OCI-LY3 (cell line): ENCODE measurements around the gene DSTYK.

ENCODE experiments used
- H2AFZ ChIP-seq: fragments of 200-600, 300-600 bp; shearing (Covaris generic); 2 replicates; pipeline ENCODE4 v1.6.0; 2014; ENCODE audit warnings: antibody characterized with exemption, low read depth, low read length
- H3K27ac ChIP-seq: fragments of 200-600, 300-600 bp; sonication (generic); 2 replicates; pipeline ENCODE4 v1.5.1; 2014; ENCODE audit warnings: mild to moderate bottlenecking, low read length, moderate library complexity, mixed read lengths
- H3K27me3 ChIP-seq: fragments of 200-600, 300-600 bp; sonication (generic); 2 replicates; pipeline ENCODE4 v1.6.1; 2014; ENCODE audit warnings: low read depth, low read length, mixed read lengths
- H3K36me3 ChIP-seq: fragments of 200-600, 300-600 bp; sonication (generic); replicated peaks from 2 replicates; pipeline ENCODE3; 2014; ENCODE audit warnings: low read depth, low read length, mixed read lengths
- H3K4me1 ChIP-seq: fragments of 300-600, 200-600 bp; sonication (generic); 2 replicates; pipeline ENCODE4 v1.6.1; 2014; ENCODE audit warnings: low read length, mixed read lengths
- H3K4me2 ChIP-seq: fragments of 200-600, 300-600 bp; sonication (generic); 2 replicates; pipeline ENCODE4 v1.6.1; 2014; ENCODE audit warnings: low read length, mixed read lengths
- H3K4me3 ChIP-seq: fragments of 300-600, 200-600 bp; sonication (generic); 2 replicates; pipeline ENCODE4 v1.5.1; 2014; ENCODE audit warnings: antibody characterized with exemption, mild to moderate bottlenecking, low read length, moderate library complexity
- H3K79me2 ChIP-seq: fragments of 300-600, 200-600 bp; shearing (Covaris generic); 2 replicates; pipeline ENCODE4 v1.6.1; 2014; ENCODE audit warnings: mild to moderate bottlenecking, low read length, mixed read lengths
- H3K9ac ChIP-seq: fragments of 300-600, 200-600 bp; shearing (Covaris generic); 2 replicates; pipeline ENCODE4 v1.6.0; 2014; ENCODE audit warnings: mild to moderate bottlenecking, low read length, moderate library complexity
- H3K9me3 ChIP-seq: fragments of 200-600, 300-600 bp; shearing (Covaris generic); 2 replicates; pipeline ENCODE4 v1.6.1; 2014; ENCODE audit warnings: low read length, mixed read lengths; ENCODE audit not compliant: insufficient read depth
- H4K20me1 ChIP-seq: fragments of 200-600, 300-600 bp; sonication (generic); 2 replicates; pipeline ENCODE4 v1.6.1; 2016; ENCODE audit warnings: low read length, mixed read lengths; ENCODE audit not compliant: insufficient read depth
- CTCF ChIP-seq: fragments of 200-600, 300-600 bp; sonication (generic); IDR thresholded peaks from 2 replicates; pipeline ENCODE4 v1.5.1; 2014; ENCODE audit warnings: antibody characterized with exemption, low read length, low read depth
- EZH2phosphoT487 ChIP-seq: fragments of 200-600 bp; shearing (Covaris generic); IDR thresholded peaks from 2 replicates; pipeline ENCODE4 v1.6.1; 2018; ENCODE audit warnings: antibody characterized with exemption, mixed run types, low read depth

Gene DSTYK

DNA sequence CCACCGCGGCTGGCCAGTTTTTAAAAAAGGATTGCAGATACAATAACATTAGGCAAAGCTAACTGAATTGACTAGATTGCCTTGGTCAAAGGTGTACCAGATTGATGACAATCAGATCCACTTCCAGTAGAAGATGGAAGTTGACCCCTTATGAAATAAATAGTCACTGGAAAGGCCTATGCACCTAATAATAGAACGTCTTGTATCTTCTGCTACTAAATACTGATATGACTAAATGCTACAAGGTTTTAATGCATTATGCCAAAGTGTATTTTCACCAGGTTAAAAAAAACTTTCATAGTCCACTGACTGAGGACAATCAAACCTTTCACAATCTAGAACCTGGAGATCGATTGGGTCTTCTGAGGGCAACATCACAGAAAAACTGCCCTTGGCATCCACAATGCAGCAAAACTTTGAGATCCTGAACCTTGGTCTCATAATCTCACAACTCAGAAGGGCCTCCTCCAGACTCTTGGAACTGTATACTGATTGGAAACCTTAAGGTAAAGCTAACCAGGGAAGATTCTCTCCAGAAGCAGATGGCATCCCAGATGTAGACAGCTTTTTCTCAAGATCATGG lies 82.0 kb downstream of the DSTYK start:
- Histone ChIP-seq H3K4me3 (no peak overlapping the region), H3K4me2 (no peak overlapping the region), H3K79me2 (no peaks in the 10 kb centered on the region)

GRCh38 chr1:205128050-205128449 lies 83.5 kb downstream of the DSTYK start:
- Histone ChIP-seq H3K9me3 (no peaks in the 10 kb centered on the region), H3K4me2 (no peak overlapping the region), H3K36me3 (no peaks in the 10 kb centered on the region), H3K4me3 (no peak overlapping the region), H3K4me1 (peaks cover 14% of the 10 kb centered on the region), H2AFZ (no peak overlapping the region), H3K79me2 (no peaks in the 10 kb centered on the region), H3K9ac (no peak overlapping the region), H4K20me1 (no peaks in the 10 kb centered on the region), H3K27me3 (no peaks in the 10 kb centered on the region), H3K27ac (no peak overlapping the region)
- TF ChIP-seq CTCF (no peak), EZH2phosphoT487 (no peak)

More for the DNA sequence above, 82.0 kb downstream of the DSTYK start:
- H3K4me1 ChIP-seq = peaks cover 23% of the 10 kb centered on the region
- H3K9me3 ChIP-seq = no peaks in the 10 kb centered on the region
- TF ChIP-seq EZH2phosphoT487 = no peak
- no peak for TF ChIP-seq CTCF
- no peaks in the 10 kb centered on the region for H4K20me1 ChIP-seq
- H3K27me3 ChIP-seq = no peaks in the 10 kb centered on the region
- H2AFZ ChIP-seq = peak overlapping the region; percentile 12; the same call in 1 of the 2 replicates
- H3K27ac ChIP-seq = no peak overlapping the region
- H3K9ac ChIP-seq = no peak overlapping the region
- no peaks in the 10 kb centered on the region for H3K36me3 ChIP-seq

GRCh38 chr1:205127646-205128045 lies 83.9 kb downstream of the DSTYK start:
- Histone ChIP-seq H4K20me1 (no peaks in the 10 kb centered on the region), H3K79me2 (no peaks in the 10 kb centered on the region)

DNA sequence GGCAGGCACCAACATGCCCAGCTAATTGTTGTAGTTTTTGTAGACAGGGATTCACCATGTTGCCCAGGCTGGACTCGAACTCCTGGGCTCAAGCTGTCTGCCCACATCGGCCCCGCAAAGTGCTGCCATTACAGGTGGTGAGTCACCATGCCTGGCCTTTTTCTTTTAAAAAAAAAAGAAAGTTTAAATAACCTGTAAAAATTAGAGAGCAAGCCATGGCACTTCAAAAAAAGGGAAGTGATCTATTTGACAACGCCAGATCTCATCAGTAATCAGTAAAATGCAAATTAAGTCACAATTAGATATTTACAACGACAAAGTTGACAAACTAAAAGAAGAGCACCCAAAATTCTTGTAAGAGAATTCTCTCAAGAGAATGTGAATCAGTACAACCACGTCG lies 86.8 kb downstream of the DSTYK start:
- Histone ChIP-seq H3K4me3 (peak overlapping the region; percentile 5), H3K27ac (peak overlapping the region; percentile 44), H3K9ac (peak overlapping the region; percentile 1; the same call in 1 of the 2 replicates), H3K9me3 (no peaks in the 10 kb centered on the region), H3K4me2 (peak overlapping the region; percentile 39), H3K27me3 (no peaks in the 10 kb centered on the region), H4K20me1 (peaks cover 16% of the 10 kb centered on the region; the same call in 1 of the 2 replicates), H2AFZ (peak overlapping the region; percentile 55), H3K79me2 (peaks cover 22% of the 10 kb centered on the region), H3K36me3 (no peaks in the 10 kb centered on the region), H3K4me1 (peaks cover 29% of the 10 kb centered on the region)
- TF ChIP-seq CTCF (no peak), EZH2phosphoT487 (no peak)

More at GRCh38 chr1:205127646-205128045, 83.9 kb downstream of the DSTYK start:
- Histone ChIP-seq H3K27me3 (no peaks in the 10 kb centered on the region), H3K27ac (no peak overlapping the region), H2AFZ (no peak overlapping the region), H3K9me3 (no peaks in the 10 kb centered on the region), H3K9ac (no peak overlapping the region), H3K36me3 (no peaks in the 10 kb centered on the region), H3K4me3 (no peak overlapping the region), H3K4me1 (peaks cover 15% of the 10 kb centered on the region), H3K4me2 (no peak overlapping the region)
- TF ChIP-seq CTCF (no peak), EZH2phosphoT487 (no peak)
